Measurements from ENCODE around the gene PTPRT. TPM values are rescaled to one million over a fixed set of nuclear protein-coding genes. Genes with fewer than 3 reads are reported as not detected.

PTPRT gene
- total RNA-seq, 1 experiment from 2014 or later = not detected

GRCh38 chr20:42155586-42155985 is 1034.1 kb downstream of the PTPRT start:
- intact Hi-C loops (cut with micrococcal nuclease) = no loop called here

DNA sequence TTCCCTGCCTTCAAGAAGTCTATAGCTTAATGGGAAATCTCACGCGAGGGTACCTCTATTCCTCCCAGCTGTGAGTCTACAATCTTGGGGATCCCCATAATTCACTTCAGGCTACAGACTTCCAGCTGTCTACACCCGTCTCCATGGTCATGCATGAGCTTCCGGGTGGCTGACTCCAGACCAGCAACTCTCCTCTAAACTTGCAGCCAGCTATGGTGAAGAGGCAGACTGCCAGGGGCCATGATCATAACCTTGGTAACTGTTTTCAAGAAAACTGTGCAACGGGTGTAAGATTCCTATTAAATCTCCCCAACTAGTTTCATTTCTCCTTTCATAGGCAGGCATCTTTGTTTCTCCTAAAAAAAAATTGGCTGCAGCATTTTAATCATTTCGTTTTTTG is 1037.1 kb downstream of the PTPRT start:
- Histone ChIP-seq H3K9me2 (replicated peaks; ENCODE audit: low read length) (no peaks in the 10 kb centered on the region), H3K36me3 (ENCODE audit: low read depth, low read length) (no peaks in the 10 kb centered on the region), H3K9ac (ENCODE audit: low read length) (no peak overlapping the region), H3K27ac (ENCODE audit: low read length) (no peak overlapping the region), H3K4me3 (ENCODE audit: low read length) (no peak overlapping the region), H3K9me3 (ENCODE audit: low read length) (peaks cover 19% of the 10 kb centered on the region; the same call in 1 of the 2 replicates), H3K79me2 (ENCODE audit: low read length) (no peaks in the 10 kb centered on the region), H3K4me2 (ENCODE audit: low read length) (no peak overlapping the region), H3K27me3 (ENCODE audit: low read length) (no peaks in the 10 kb centered on the region), H3F3A (ENCODE audit: low read length, unreplicated experiment) (no peaks in the 10 kb centered on the region), H4K20me1 (ENCODE audit: low read length) (no peaks in the 10 kb centered on the region), H3K4me1 (ENCODE audit: insufficient read depth, low read length) (no peaks in the 10 kb centered on the region), H2AFZ (ENCODE audit: low read length) (no peak overlapping the region)
- DNase-seq = no peak
- CTCF ChIA-PET = no interaction called here
- TF ChIP-seq, protein P1, sequence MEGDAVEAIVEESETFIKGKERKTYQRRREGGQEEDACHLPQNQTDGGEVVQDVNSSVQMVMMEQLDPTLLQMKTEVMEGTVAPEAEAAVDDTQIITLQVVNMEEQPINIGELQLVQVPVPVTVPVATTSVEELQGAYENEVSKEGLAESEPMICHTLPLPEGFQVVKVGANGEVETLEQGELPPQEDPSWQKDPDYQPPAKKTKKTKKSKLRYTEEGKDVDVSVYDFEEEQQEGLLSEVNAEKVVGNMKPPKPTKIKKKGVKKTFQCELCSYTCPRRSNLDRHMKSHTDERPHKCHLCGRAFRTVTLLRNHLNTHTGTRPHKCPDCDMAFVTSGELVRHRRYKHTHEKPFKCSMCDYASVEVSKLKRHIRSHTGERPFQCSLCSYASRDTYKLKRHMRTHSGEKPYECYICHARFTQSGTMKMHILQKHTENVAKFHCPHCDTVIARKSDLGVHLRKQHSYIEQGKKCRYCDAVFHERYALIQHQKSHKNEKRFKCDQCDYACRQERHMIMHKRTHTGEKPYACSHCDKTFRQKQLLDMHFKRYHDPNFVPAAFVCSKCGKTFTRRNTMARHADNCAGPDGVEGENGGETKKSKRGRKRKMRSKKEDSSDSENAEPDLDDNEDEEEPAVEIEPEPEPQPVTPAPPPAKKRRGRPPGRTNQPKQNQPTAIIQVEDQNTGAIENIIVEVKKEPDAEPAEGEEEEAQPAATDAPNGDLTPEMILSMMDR (conservative IDR thresholded peaks at IDR 0.05; ENCODE audit: low read depth, low read length) = no peak
- TF ChIP-seq EZH2phosphoT487 (IDR thresholded peaks at IDR 0.05; ENCODE audit: borderline replicate concordance, low read length) (no peak), EZH2 (IDR thresholded peaks at IDR 0.05; ENCODE audit: low read length, unreplicated experiment) (no peak)
- POLR2A ChIA-PET (ENCODE audit: unreplicated experiment) = no interaction called here
- BruUV-seq (replicated peaks) = no TSS peak
- intact Hi-C loops (cut with micrococcal nuclease) = no loop called here
- no peak for ATAC-seq

More at GRCh38 chr20:42155586-42155985, 1034.1 kb downstream of the PTPRT start:
- Histone ChIP-seq H2AFZ (ENCODE audit: low read length) (no peak overlapping the region), H3K9ac (ENCODE audit: low read length) (no peak overlapping the region), H4K20me1 (ENCODE audit: low read length) (no peaks in the 10 kb centered on the region), H3K4me2 (ENCODE audit: low read length) (no peak overlapping the region), H3K27me3 (ENCODE audit: low read length) (no peaks in the 10 kb centered on the region), H3F3A (ENCODE audit: low read length, unreplicated experiment) (no peaks in the 10 kb centered on the region), H3K9me2 (replicated peaks; ENCODE audit: low read length) (no peaks in the 10 kb centered on the region), H3K4me3 (ENCODE audit: low read length) (no peak overlapping the region), H3K36me3 (ENCODE audit: low read depth, low read length) (no peaks in the 10 kb centered on the region), H3K27ac (ENCODE audit: low read length) (no peak overlapping the region), H3K4me1 (ENCODE audit: insufficient read depth, low read length) (no peaks in the 10 kb centered on the region), H3K79me2 (ENCODE audit: low read length) (no peaks in the 10 kb centered on the region), H3K9me3 (ENCODE audit: low read length) (peaks cover 33% of the 10 kb centered on the region)
- DNase-seq (no peak), ATAC-seq (no peak)
- no TSS peak for BruUV-seq (replicated peaks)
- TF ChIP-seq, protein P1 (conservative IDR thresholded peaks at IDR 0.05; ENCODE audit: low read depth, low read length) = no peak
- no peak for TF ChIP-seq EZH2 (IDR thresholded peaks at IDR 0.05; ENCODE audit: low read length, unreplicated experiment)
- TF ChIP-seq EZH2phosphoT487 (IDR thresholded peaks at IDR 0.05; ENCODE audit: borderline replicate concordance, low read length) = no peak
- ChIA-PET POLR2A (ENCODE audit: unreplicated experiment) (no interaction called here), CTCF (no interaction called here)

- Histone ChIP-seq H2AFZ (ENCODE audit: low read length) (no peak overlapping the region), H3K27me3 (ENCODE audit: low read length) (no peaks in the 10 kb centered on the region), H3K4me3 (ENCODE audit: low read length) (no peak overlapping the region), H3K9ac (ENCODE audit: low read length) (no peak overlapping the region), H3K9me3 (ENCODE audit: low read length) (0 out of 2 replicates have a peak, but pooled peaks cover 22% of the 10 kb centered on the region), H3K9me2 (replicated peaks; ENCODE audit: low read length) (no peaks in the 10 kb centered on the region), H3K4me1 (ENCODE audit: insufficient read depth, low read length) (no peaks in the 10 kb centered on the region), H3K79me2 (ENCODE audit: low read length) (no peaks in the 10 kb centered on the region), H4K20me1 (ENCODE audit: low read length) (no peaks in the 10 kb centered on the region), H3K27ac (ENCODE audit: low read length) (no peak overlapping the region), H3F3A (ENCODE audit: low read length, unreplicated experiment) (no peaks in the 10 kb centered on the region), H3K36me3 (ENCODE audit: low read depth, low read length) (no peaks in the 10 kb centered on the region), H3K4me2 (ENCODE audit: low read length) (no peak overlapping the region)
- intact Hi-C loops (cut with micrococcal nuclease) = no loop called here
- no peak for DNase-seq
- no TSS peak for BruUV-seq (replicated peaks)
- TF ChIP-seq, protein P1 (conservative IDR thresholded peaks at IDR 0.05; ENCODE audit: low read depth, low read length) = no peak
- POLR2A ChIA-PET (ENCODE audit: unreplicated experiment) = no interaction called here
- CTCF ChIA-PET = no interaction called here
- no peak for ATAC-seq
Measured at GRCh38 chr20:42150230-42150629, 1039.5 kb downstream of the PTPRT start.

Measured in PC-3 (cell line).